HTERT RPE-1 (cell line): ENCODE results near the gene AQR.
"Not testable (repeated sequence)": the region's sequence is repeated elsewhere in the genome, so short reads cannot be mapped to it uniquely, and the experiment has no call there.

Experiments used
- in situ Hi-C: fragments of 300-500 bp; cut with MboI; formaldehyde crosslinking; loops from 4 replicates; pipeline ENCODE4 v1.14.3; 2020; ENCODE audit warnings: low sequenced_read_pairs

The AQR gene

GRCh38 chr15:34818526-34818925 lies 151.0 kb downstream of the AQR start:
- in situ Hi-C loops, result no loop called here

GRCh38 chr15:34815836-34816235 lies 153.7 kb downstream of the AQR start:
- in situ Hi-C loops, result no loop called here

GRCh38 chr15:34813446-34814190 lies 155.9 kb downstream of the AQR start:
- in situ Hi-C loops, result no loop called here

- in situ Hi-C loops, result not testable (repeated sequence)
Measured at GRCh38 chr15:34812868-34813365, 156.6 kb downstream of the AQR start.

GRCh38 chr15:34812369-34812768 lies 157.2 kb downstream of the AQR start:
- in situ Hi-C loops, result no loop called here

- in situ Hi-C loops, result no loop called here
Measured at GRCh38 chr15:34810443-34811129, 159.0 kb downstream of the AQR start.

- in situ Hi-C loops, result no loop called here
Measured at GRCh38 chr15:34809186-34809585, 160.4 kb downstream of the AQR start.

- in situ Hi-C loops, result no loop called here
Measured at GRCh38 chr15:34808016-34808415, 161.5 kb downstream of the AQR start.

GRCh38 chr15:34807241-34807640 lies 162.3 kb downstream of the AQR start:
- in situ Hi-C loops, result not testable (repeated sequence)

- in situ Hi-C loops, result no loop called here
Measured at GRCh38 chr15:34804776-34805175, 164.8 kb downstream of the AQR start.

- in situ Hi-C loops, result no loop called here
Measured at GRCh38 chr15:34804113-34804512, 165.4 kb downstream of the AQR start.

- in situ Hi-C loops, result no loop called here
Measured at GRCh38 chr15:34802803-34803750, 166.5 kb downstream of the AQR start.

GRCh38 chr15:34802371-34802770 lies 167.2 kb downstream of the AQR start:
- in situ Hi-C loops, result no loop called here
